HS-27A (cell line): ENCODE measurements around the gene SSBP4.
"Not testable (repeated sequence)": the region's sequence is repeated elsewhere in the genome, so short reads cannot be mapped to it uniquely, and the experiment has no call there.

Experiments used
- DNase-seq: peaks from one replicate; pipeline ENCODE4 v3.0.0-alpha.2; 2012; ENCODE audit warnings: low read depth, missing footprints

SSBP4 gene

DNA sequence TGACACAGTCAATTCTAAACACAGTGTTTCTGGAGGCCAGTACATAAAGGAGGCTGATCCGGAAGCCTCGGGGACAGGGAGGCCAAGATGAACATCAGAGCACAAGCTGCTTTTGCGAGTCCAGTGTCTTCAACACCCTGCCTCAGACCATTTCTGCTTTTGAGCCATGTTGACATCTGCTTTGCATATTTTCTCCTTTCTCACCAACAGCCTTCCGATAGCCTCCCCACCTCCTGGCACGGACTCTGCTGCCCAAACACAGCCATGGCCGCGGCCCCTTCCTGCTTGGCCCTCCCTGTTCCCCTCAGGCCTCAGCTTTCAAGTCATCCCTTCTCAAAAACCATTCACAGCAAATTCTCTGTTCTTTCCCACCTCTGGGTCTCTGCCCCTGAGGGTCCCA is 25.4 kb upstream of the SSBP4 start:
- DNase-seq: no peak

DNA sequence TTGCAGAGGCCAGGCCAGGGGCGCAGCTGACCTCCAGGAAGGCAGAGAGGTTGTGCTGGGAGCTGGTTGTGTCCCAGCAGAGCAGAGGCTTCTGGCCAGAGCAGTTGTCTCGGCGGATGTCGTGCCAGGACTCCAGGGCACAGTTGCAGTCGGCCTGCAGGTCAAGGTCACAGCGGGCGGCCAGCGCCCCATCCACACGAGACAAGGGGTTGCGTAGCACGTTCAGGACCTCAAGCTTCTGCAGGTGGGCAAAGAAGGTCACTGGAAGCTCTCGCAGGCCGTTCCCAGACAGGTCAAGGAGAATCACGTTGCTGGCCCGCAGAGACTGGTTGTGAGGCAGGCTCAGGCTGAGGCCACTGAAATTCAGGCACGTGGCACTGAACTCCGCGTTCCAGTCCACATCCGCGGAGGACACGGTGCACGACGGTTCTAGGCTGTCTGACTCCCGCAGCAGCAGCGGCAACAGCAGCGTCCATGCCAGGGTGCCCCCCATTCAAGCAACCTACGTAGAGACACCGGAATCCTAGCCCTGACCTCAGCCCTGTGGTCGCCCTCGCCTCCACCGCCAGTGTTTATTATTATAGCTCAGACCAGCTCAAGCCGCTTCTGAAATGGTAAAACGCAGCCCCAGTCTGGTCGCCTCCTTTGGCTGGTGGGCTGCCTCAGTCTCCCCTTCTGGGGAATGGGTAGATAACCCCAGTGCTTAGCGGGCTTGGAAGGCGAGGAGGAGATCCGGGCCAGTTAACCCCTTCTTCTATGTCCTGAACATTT is 22.5 kb upstream of the SSBP4 start:
- no peak for DNase-seq

DNA sequence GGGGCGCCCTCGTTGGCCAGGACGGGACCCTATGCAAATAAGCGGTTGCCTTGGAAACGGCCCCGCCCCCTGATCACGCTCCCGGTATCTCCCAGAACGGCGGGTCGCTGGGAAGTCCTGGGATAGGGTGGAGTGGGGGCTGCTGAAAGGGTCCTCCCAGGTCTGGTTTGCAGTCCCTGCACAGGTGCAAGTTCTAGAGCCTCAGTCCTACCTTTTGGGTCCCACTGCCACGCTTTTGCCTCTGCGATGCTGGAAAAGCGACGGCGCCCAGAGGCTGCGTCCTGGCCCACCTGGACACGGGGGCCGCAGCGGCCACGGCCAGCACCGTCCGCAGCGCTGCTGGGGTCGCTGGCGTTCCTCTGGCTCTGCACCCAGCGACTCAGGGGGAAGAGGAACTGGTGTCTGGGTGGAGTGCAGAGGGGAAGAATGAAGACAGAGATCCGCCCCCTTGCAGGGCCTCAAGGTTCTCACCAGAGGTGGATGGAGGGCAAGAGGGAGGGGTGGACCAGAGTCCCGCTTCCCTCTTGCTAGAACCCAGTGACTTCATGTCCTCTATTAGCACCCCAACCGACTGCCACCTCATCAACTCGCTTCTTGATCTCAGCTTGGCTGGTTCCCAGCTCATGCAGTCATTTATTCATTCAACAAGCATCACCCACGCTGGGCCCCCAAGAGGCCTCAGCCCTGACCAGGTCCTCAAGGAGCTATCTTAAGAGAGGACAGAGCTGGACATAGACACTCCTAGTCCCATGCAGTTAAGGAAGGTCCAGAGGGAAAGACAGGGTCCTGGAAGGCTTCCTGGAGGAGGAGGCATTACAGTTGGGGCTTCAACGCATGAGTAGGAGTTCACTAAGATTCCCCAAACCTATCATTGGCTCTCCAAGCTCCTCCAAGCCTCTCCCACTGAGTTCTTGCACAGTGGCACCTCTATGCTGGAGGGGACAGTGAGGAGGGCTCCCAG is 21.7 kb upstream of the SSBP4 start, which contains the start of gene LRRC25:
Gene LRRC25, minus strand, starts transcription at position 381 of the 961 bp plus-strand sequence. CDS start 659 bp downstream, outside the sequence.
- no peak for DNase-seq

DNA sequence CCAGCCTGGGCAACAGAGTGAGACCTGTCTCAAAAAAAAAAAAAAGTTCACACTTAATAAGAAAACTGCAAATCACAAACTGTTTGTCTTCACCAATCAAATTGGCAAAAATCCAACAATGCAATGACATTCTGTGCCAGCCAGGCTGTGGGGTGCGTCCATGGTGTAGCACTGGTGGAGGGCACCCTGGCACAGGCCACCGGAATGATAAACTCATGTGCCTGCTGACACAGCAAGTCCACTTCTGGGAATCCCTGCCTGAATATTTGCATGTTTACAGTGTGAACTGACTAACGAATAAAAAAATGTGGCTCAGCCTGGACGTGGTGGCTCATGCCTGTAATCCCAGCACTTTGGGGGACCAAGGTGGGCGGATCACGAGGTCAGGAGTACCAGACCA is 20.2 kb upstream of the SSBP4 start:
- DNase-seq: no peak

DNA sequence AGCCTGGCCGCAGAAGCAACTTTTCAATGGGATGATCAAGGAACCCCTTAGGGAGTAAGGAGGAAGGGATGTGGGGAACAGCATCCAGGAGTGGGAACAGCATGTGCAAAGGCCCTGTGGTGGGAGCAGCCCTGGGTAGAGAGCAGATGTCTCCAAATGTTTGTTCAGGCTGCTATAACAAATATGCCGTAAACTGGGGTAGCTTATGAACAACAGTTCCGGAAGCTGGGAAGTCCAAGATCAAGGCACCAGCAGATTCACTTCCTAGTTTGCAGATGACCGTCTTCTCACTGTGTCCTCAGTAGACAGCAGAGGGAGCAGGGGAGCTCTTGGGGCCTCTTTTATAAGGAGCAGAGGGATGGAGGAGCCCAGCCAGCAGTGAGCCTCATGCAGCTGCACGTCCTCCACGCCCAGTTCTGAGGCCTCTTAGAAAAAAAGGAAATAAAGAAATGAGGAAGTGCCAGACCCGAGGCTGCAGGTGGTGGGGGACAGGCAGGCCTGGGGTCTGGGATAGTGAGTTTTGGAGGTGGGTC is 17.6 kb upstream of the SSBP4 start:
- DNase-seq: no peak

DNA sequence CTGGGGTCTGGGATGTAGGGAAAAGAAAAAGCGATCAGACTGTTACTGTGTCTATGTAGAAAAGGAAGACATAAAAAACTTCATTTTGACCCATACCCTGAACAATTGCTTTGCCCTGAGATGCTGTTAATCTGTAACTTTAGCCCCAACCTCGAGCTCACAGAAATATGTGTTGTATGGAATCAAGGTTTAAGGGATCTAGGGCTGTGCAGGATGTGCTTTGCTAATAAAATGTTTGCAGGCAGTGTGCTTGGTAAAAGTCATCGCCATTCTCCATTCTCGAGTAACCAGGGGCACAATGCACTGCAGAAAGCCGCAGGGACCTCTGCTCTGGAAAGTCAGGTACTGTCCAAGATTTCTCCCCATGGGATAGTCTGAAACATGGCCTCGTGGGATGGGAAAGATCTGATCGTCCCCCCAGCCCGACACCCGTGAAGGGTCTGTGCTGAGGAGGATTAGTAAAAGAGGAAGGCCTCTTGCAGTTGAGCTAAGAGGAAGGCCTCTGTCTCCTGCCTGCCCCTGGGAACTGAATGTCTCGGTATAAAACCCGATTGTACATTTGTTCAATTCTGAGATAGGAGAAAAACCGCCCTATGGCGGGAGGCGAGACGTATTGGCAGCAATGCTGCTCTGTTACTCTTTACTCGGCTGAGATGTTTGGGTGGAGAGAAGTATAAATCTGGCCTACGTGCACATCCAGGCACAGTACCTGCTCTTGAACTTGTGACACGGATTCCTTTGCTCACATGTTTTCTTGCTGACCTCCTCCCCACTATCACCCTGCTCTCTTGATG is 16.5 kb upstream of the SSBP4 start:
- DNase-seq: not testable (repeated sequence)

DNA sequence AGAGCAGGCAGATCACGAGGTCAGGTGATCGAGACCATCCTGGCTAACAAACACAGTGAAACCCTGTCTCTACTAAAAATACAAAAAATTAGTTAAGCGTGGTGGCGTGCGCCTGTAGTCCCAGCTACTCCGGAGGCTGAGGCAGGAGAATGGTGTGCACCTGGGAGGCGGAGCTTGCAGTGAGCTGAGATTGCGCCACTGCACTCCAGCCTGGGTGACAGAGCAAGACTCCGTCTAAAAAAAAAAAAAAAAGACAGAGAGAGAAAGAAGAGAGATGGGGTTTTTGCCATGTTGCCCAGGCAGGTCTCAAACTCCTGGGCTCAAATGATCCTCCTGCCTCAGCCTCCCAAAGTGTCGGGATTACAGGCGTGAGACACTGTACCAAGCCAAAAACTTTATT is 13.4 kb upstream of the SSBP4 start:
- not testable (repeated sequence) for DNase-seq

DNA sequence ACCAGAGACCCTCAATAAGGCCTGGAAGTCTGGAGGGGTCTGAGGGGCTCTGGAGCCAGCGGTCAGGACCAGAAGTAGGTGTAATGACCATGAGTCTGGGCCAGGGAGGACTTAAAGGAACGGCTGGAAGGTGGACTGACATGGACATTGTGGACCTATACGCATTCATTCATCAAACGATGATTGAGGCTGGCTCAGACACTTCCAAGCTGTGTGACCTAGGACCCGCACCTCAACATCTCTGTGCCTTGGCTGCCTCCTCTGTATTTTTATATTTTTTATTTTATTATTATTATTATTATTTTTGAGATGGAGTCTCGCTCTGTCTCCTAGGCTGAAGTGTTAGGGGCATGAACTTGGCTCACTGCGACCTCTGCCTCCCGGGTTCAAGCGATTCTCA is 12.4 kb upstream of the SSBP4 start:
- DNase-seq: no peak

DNA sequence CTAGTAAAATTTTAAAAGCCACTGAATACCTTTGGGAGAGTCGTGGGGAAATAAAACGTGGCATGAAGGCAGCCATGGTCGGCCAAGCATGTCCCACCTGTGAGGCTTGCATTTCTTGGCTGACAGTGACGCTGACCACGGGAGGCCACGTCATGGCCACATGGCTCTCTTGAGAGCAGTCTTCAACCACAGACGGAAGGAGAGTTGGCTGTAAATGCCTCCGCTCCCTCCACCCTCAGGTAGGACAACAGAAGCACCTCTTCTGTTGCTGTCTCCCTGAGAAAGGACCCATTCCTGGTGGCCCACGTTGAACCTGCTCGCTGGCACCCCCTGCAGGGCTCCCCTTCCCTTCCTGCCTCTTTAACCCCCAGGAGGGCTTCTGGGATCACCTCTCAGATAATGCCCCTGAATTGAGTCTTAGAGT is 11.1 kb upstream of the SSBP4 start:
- no peak for DNase-seq

DNA sequence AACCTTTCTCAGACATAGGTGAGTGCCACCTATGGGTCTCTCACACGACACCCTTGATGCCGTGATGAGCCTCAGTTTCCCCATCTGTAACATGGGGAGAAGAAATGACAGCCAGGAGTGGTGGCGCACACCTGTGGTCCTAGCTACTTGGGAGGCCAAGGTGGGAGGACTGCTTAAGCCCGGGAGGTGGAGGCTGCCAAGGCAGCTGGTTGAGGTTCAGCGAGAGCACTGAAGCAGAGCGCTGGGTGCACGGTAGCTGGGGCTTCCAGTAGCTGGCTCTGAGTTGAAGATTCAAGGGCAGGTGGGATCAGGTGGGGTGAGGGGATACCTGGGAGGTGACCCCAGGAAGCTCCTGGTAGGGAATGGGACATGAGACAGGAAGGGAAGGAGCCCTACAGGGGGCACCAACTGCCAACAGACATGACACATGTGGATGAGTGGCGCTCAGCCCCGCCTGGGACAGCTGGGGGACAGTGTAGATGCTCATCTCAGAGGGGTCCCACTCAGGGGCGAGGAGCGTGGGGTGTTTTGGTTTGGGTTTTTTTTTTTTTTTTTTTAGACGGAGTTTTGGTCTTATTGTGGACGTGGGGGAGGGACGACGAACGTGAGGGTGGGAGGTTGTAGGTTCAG is 6.5 kb upstream of the SSBP4 start:
- no peak for DNase-seq

DNA sequence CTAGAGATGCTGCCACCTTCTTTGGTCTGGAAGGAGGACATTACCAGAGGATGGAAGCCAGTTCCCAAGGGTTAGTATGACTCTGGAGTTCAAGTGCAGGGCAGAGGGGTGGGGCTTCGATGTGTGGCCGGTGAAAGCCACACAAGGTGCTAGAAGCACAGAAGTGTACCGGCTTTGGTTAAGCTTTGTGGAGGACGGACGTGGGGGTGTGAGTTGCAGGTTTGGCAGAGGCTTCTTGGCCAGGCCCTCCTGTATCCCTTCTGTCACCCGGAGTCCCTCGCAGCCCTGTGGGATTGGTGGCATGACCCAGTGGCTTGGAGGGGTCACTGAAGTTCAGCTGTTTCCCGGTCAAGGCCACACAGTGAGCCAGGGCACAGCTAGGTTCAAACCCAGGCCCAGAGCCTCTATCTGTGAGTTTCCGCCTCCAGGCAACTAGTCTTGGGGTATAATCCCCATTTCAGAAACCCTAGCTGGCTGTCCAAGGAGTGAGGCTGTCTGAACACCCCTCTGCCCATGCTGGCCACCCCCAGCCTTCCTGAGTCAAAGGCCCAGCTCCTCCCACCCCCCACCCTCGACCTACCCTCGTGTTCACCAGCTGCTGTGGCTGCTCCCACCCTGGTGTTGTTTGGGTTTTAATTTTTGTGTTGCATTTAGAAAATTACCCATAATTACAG is 4.6 kb upstream of the SSBP4 start:
- no peak for DNase-seq

DNA sequence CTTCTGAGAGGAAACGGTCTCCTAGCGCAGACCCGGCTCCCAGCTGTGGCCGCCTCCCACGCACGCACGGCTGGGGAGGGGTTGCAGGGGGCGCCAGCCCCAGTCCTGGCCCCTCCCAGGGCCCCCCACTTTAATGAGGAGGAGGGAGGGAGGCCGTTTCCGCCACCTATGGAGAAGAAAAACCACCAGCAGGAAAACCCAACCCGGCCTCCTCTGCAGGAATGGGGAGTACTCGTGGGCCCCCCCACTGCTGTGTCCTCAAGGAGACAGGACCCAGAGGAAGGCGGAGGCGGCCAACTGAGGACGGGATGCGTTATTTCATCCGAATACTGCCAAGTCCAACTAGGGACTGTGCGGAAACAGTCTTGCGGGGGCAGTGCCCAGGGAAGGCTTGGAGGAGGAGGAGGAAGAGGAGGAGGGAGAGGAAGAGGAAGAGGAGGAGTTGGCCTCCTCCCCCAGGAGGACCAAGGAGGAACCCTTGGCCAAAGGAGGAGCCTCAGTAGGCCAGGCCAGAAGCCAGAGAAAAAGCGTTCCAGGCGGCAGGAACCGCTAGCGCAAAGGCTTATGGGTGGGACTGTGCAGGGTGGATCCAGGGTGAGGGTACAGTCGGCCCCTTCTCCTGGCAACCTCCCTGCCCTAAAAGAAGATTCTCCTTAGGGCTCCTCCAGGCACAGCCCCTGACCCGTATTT is 3.9 kb upstream of the SSBP4 start:
- no peak for DNase-seq

DNA sequence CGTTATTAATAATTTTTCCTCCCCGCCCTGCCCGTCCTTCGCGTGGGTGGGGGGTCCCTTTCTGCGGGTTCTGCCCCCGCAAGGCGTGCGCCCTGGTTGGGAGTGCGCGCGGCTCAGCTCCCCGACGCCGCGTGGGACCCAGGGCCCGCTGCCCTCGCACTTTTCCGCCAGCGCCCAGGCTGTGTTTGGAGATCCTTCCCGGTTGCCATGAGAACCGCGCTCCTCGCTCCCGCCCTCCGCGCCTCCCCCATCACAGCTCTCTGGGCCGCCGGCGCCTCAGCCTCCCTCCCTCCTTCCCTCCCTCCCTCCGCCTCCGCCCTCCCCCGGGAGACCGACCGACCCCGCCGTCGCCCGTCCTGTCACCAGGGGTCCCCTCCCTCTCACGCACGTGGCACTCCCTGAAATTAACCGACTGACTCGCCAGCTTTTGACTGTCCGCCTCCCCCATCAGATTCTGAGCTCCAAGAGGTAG is 2.4 kb upstream of the SSBP4 start:
- DNase-seq: no peak

DNA sequence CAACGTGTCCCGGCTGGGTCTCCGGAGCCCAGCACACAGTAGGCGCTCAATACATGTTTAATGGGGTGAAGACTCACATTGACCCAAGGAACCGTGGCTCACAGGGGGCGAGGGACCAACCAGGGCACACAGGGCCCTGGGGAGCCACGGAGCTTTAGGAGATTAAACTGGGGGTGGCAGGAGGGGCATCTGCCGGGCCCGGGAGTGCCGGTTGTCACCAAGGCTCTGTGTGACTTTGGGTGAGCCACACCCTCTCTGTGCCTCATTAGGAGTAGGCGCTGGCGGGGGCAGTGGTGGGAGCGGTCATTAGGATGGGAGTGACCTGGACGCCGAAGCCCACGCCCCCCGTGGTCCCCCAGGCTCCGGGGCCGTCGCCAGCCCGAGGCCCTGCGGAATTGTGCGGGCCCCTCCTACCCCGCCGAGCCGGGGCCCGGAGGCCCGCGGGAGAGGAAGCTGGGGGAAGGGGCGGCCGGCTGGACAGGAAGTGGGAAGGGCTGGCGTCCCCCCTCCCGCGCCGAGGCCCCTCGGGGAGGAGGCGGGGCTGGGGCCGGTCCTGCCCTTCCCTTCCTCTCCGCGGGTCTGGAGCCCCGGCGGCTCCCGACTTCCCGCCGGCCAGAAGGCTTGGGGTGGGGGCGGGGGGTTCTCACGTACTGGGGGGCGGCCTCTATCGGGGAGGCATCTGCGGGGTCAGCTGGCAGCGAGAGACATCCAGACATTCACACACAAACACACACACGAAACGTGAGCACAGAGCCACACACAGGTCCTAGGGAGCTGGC is 1.8 kb upstream of the SSBP4 start:
- DNase-seq: no peak

DNA sequence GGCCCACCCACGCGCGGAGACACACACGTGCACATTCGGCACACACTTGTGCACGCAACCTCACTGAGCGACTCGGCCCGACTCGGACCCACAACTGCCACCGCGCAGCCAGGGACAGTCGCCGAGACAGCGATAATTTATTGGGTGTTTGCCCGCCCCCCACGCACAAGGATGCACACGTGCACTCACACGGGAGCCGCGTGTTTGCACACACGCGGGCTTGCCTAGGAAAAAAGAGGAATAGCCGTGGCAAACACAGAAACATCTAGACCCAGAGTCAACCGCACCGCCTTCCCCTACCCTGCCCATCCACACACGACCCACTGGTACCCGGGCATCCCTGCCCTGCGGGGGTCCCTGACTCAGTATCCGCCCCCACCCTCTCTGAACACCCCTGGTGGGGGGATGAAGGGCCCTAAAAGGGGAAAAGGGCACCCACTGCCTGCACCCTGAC is 1.1 kb upstream of the SSBP4 start:
- DNase-seq: no peak

DNA sequence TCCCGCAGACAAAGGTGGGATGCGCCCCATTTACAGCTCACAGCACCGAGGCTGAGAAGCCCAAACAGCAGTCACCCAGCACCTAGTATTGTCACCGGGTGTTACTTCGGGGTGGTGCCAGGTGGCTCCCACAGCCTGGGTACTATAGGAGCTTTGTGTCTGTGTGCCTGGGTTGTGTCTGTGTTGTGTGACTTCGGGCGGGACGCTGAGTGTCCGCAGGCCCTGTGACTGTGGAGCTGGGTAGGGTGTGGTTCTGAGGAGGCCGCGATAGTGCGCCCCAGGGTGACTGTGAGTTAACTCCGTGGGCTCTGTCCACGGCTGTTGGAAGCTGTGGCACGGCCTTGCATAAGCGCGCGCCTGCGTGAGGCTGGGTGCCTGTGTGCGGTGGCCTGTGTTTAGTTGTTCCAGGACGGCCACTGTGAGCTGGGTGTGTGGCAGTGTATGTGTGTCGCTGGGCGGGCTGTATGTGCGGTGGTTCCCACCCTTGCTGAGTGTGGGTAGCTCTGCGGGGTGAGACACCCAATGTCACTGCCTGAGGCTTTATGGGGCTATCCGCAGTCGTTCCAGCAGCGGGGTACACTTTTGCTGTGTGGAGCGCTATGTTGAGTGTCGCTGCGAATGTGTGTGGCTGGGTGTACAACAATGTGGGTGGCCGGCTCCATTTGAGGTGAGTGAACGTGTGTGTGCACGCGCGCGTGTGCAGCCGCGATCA is 559 bp upstream of the SSBP4 start:
- no peak for DNase-seq

DNA sequence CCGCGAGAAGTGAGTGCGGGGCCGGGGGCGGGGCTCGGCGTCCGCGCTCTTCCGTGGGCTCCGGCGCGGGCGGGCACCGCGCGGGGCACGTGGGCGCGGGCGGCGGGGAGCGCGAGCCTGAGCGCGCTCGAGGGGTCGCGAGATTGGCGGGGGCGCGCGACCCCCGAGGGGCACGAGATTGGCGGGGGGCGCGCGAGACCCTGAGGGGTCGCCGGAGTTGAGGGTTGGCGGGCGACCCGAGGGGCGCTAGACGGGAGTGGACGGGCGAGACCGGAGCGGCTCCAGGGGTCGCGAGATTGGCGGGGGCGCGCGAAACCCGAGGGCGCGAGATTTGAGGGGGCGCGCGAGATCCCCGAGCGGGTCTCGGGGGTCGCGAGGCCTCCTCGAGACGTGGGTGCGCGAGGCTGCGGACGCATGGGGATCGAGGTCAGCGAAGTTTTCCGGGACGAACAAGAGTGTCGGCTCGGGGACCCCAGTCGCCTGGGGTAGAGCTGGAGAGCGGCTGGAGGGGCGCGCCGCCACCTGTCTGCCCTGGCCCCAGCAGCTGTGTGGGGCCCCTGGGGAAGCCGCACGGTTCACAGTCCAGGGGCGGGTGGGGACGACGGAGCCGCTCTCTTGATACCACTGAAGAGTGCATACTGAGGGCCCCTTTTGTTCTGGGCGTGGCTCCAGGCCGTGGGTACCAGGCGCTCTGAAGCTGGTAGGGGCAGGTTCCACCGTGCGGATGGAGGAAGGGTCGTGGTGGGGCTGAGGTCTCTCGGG is 682 bp downstream of the SSBP4 start:
- no peak for DNase-seq

DNA sequence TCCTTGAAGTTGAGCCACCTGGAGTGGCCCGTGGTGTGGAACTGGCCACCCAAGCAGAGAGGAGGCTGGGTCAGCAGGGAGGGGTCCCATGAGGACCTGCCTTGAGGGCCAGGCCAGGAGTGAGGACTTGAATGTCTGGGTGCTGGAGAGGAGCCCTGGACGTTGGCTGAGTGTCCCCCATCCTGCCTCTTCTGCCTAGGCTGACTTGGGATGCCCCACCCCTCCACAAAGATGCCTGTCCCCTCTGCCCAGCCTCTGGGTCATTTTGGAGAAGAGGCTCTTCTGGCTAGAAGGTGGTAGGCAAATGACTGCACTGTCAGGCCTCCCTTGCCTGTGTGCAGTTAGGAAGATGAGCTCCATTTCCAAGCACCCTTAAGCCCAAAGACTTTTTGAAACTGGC is 1.7 kb downstream of the SSBP4 start:
- no peak for DNase-seq
